ENCODE measurements around the gene ABTB2. TPM values are rescaled to one million over a fixed set of nuclear protein-coding genes. Genes with fewer than 3 reads are reported as not detected.

ABTB2 gene
- total and polyA plus RNA-seq, 2 experiments from 2014 or later: 12.4 to 14.3 TPM

DNA sequence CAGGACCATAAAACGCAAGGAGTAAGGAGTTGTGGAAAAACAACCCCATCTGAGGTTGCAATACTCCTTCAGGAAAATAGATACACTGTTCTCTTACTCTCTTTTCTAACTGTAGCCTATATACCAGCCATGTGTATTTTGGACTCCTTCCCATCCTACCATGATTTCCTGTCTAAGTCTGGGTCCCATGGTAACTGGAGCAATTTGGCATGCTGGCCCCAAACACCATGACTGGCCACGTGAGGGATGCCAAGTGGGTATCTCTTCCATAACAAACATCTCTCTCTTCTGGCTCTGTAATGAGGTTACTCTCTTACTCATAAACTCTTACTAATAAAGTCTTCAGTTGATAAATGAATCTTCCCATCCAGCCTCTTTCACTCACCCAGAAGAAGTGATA is 26.5 kb downstream of the ABTB2 start:
- Histone ChIP-seq H3K9me2 (replicated peaks; ENCODE audit: insufficient read depth) (no peaks in the 10 kb centered on the region), H3K9me3 (ENCODE audit: low read depth) (no peaks in the 10 kb centered on the region), H3K4me3 (no peak overlapping the region), H3K27ac (peak overlapping the region; percentile 58), H3K27me3 (no peaks in the 10 kb centered on the region), H4K20me1 (ENCODE audit: insufficient read depth, poor library complexity, severe bottlenecking) (peaks cover 35% of the 10 kb centered on the region), H3K79me2 (peaks cover 71% of the 10 kb centered on the region), H3K4me2 (peak overlapping the region; percentile 31), H2AFZ (no peak overlapping the region), H3K4me1 (ENCODE audit: insufficient read depth) (peaks cover 36% of the 10 kb centered on the region), H3K36me3 (replicated peaks; ENCODE audit: insufficient read depth, low read depth) (no peaks in the 10 kb centered on the region)
- WGBS (ENCODE audit: low lambda C conversion rate, missing lambda C conversion rate): 61% methylated on average over 2 of the region's 2 CpGs
- DNase-seq (ENCODE audit: low spot score): no peak
- TF ChIP-seq, protein P1, sequence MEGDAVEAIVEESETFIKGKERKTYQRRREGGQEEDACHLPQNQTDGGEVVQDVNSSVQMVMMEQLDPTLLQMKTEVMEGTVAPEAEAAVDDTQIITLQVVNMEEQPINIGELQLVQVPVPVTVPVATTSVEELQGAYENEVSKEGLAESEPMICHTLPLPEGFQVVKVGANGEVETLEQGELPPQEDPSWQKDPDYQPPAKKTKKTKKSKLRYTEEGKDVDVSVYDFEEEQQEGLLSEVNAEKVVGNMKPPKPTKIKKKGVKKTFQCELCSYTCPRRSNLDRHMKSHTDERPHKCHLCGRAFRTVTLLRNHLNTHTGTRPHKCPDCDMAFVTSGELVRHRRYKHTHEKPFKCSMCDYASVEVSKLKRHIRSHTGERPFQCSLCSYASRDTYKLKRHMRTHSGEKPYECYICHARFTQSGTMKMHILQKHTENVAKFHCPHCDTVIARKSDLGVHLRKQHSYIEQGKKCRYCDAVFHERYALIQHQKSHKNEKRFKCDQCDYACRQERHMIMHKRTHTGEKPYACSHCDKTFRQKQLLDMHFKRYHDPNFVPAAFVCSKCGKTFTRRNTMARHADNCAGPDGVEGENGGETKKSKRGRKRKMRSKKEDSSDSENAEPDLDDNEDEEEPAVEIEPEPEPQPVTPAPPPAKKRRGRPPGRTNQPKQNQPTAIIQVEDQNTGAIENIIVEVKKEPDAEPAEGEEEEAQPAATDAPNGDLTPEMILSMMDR (IDR thresholded peaks at IDR 0.05; ENCODE audit: poor library complexity): no peak
- TF ChIP-seq EZH2phosphoT487 (IDR thresholded peaks at IDR 0.05; ENCODE audit: low read depth, severe bottlenecking, unreplicated experiment) (no peak), EZH2 (IDR thresholded peaks at IDR 0.05; ENCODE audit: borderline replicate concordance) (no peak)

DNA sequence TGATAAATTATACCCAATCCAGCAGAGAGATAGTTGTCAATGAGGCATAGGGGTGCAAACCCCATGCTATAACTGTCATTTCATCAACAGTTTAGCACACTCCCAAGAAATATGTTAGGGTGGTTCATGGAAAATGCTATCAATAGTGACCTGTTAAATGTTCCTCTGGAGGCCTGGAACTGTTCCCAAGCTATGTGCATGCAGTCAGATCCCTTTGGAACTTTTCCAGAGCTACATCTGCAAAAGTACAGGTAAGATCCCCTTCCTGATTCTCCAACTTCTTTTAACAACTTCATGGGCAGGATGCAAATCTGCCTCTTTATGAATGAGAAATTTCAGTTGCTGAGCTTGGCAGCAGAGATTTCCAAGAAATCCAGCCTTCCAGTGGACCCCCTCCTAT is 27.2 kb downstream of the ABTB2 start:
- H4K20me1 ChIP-seq (ENCODE audit: insufficient read depth, poor library complexity, severe bottlenecking): peaks cover 32% of the 10 kb centered on the region
- H3K4me2 ChIP-seq: no peak overlapping the region
- H3K9me2 ChIP-seq (replicated peaks; ENCODE audit: insufficient read depth): no peaks in the 10 kb centered on the region
- no peak overlapping the region for H3K4me3 ChIP-seq
- peaks cover 65% of the 10 kb centered on the region for H3K79me2 ChIP-seq
- H3K4me1 ChIP-seq (ENCODE audit: insufficient read depth): peaks cover 36% of the 10 kb centered on the region
- H3K27me3 ChIP-seq: no peaks in the 10 kb centered on the region
- DNase-seq (ENCODE audit: low spot score): no peak
- no peaks in the 10 kb centered on the region for H3K9me3 ChIP-seq (ENCODE audit: low read depth)
- peak overlapping the region; percentile 58 for H3K27ac ChIP-seq
- H3K36me3 ChIP-seq (replicated peaks; ENCODE audit: insufficient read depth, low read depth): no peaks in the 10 kb centered on the region
- TF ChIP-seq EZH2phosphoT487 (IDR thresholded peaks at IDR 0.05; ENCODE audit: low read depth, severe bottlenecking, unreplicated experiment) (no peak), EZH2 (IDR thresholded peaks at IDR 0.05; ENCODE audit: borderline replicate concordance) (no peak)
- TF ChIP-seq, protein P1 (IDR thresholded peaks at IDR 0.05; ENCODE audit: poor library complexity): no peak
- no peak overlapping the region for H2AFZ ChIP-seq

DNA sequence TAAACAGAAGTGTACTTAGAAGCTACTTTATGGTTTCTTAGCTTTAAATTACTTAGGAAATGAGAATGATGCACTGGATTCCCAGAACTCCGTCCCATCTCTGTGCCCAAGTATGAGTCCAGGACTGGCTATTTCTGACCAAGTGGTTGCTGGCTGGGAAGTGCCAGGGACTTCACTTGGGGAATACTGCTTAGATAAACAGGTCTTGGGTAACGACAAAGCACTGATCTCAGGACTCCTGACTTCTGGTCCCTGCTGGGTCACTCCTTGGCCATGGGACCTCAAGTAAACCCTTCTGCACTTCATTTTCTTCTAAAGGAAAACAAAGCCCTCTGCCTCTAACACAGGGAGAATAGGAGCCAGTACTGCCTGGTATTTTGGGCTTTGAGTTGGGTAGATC is 27.9 kb downstream of the ABTB2 start:
- H3K27ac ChIP-seq: no peak overlapping the region
- no peak overlapping the region for H2AFZ ChIP-seq
- peaks cover 30% of the 10 kb centered on the region for H4K20me1 ChIP-seq (ENCODE audit: insufficient read depth, poor library complexity, severe bottlenecking)
- no peak for TF ChIP-seq EZH2 (IDR thresholded peaks at IDR 0.05; ENCODE audit: borderline replicate concordance)
- TF ChIP-seq EZH2phosphoT487 (IDR thresholded peaks at IDR 0.05; ENCODE audit: low read depth, severe bottlenecking, unreplicated experiment): no peak
- TF ChIP-seq, protein P1 (IDR thresholded peaks at IDR 0.05; ENCODE audit: poor library complexity): no peak
- WGBS (ENCODE audit: low lambda C conversion rate, missing lambda C conversion rate): 88% methylated on average over 2 of the region's 2 CpGs
- no peak overlapping the region for H3K4me2 ChIP-seq
- no peaks in the 10 kb centered on the region for H3K27me3 ChIP-seq
- no peaks in the 10 kb centered on the region for H3K9me3 ChIP-seq (ENCODE audit: low read depth)
- H3K79me2 ChIP-seq: peaks cover 67% of the 10 kb centered on the region
- H3K4me1 ChIP-seq (ENCODE audit: insufficient read depth): peaks cover 36% of the 10 kb centered on the region
- H3K36me3 ChIP-seq (replicated peaks; ENCODE audit: insufficient read depth, low read depth): no peaks in the 10 kb centered on the region
- no peak overlapping the region for H3K4me3 ChIP-seq
- no peak for DNase-seq (ENCODE audit: low spot score)
- H3K9me2 ChIP-seq (replicated peaks; ENCODE audit: insufficient read depth): no peaks in the 10 kb centered on the region

DNA sequence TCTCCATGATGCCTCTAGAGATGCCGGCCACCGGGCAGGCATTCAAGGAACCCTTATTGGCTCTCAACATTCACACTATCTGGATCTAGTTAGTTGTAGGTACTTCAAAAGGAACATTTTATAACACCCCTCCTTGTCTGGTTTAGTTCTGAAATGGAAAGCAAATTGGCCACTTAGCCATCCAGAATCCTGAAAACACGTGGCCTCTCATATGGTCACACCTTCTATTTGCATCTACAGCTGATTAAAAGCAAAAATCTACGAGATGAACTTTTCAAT is 29.2 kb downstream of the ABTB2 start:
- WGBS (ENCODE audit: low lambda C conversion rate, missing lambda C conversion rate): 73% methylated on average over 4 of the region's 4 CpGs
- Histone ChIP-seq H3K27ac (no peak overlapping the region), H2AFZ (no peak overlapping the region), H3K9me2 (replicated peaks; ENCODE audit: insufficient read depth) (no peaks in the 10 kb centered on the region), H4K20me1 (ENCODE audit: insufficient read depth, poor library complexity, severe bottlenecking) (peaks cover 27% of the 10 kb centered on the region), H3K4me3 (no peak overlapping the region), H3K4me1 (ENCODE audit: insufficient read depth) (peaks cover 39% of the 10 kb centered on the region), H3K79me2 (peaks cover 62% of the 10 kb centered on the region), H3K27me3 (no peaks in the 10 kb centered on the region), H3K4me2 (no peak overlapping the region), H3K36me3 (replicated peaks; ENCODE audit: insufficient read depth, low read depth) (no peaks in the 10 kb centered on the region), H3K9me3 (ENCODE audit: low read depth) (no peaks in the 10 kb centered on the region)
- no peak for TF ChIP-seq EZH2 (IDR thresholded peaks at IDR 0.05; ENCODE audit: borderline replicate concordance)
- TF ChIP-seq, protein P1 (IDR thresholded peaks at IDR 0.05; ENCODE audit: poor library complexity): no peak
- no peak for TF ChIP-seq EZH2phosphoT487 (IDR thresholded peaks at IDR 0.05; ENCODE audit: low read depth, severe bottlenecking, unreplicated experiment)
- DNase-seq (ENCODE audit: low spot score): no peak
